SK-N-MC (cell line): ENCODE results near the gene KDM2A.

Source experiments
- EZH2 ChIP-seq: fragments of 200-600 bp; sonication (generic); IDR thresholded peaks from one replicate; pipeline ENCODE4 v1.6.1; 2017; ENCODE audit warnings: antibody characterized with exemption
- POLR2AphosphoS5 ChIP-seq: IDR thresholded peaks from 2 replicates; pipeline ENCODE4 v1.6.1; 2012; ENCODE audit warnings: mild to moderate bottlenecking, low read depth, low read length, borderline replicate concordance

- TF ChIP-seq EZH2 (no peak), POLR2AphosphoS5 (no peak)
These were observed 80.7 kb downstream of the KDM2A start for GRCh38 chr11:67199751-67200150.
